RWPE2 (cell line): Measurements from ENCODE around the gene GADL1.

Source experiments
- ATAC-seq: fragments of 200-7000 bp; cut with Tn5 transposase; 3 replicates; pipeline ENCODE4 v1.9.1; 2021; ENCODE audit warnings: low read depth
- DNase-seq: peaks from one replicate; pipeline ENCODE4 v3.0.0-alpha.2; 2020; ENCODE audit warnings: low spot score
- H3K27ac ChIP-seq: fragments of 450-650 bp; 2 replicates; pipeline ENCODE4 v1.5.1; 2017; ENCODE audit warnings: mild to moderate bottlenecking; ENCODE audit not compliant: poor library complexity, severe bottlenecking
- H3K27me3 ChIP-seq: fragments of 250-450 bp; sonication (Bioruptor Pico); 2 replicates; pipeline ENCODE4 v1.5.1; 2021; ENCODE audit warnings: mild to moderate bottlenecking, moderate library complexity; ENCODE audit not compliant: insufficient read depth, poor library complexity, severe bottlenecking
- H3K36me3 ChIP-seq: fragments of 250-450 bp; sonication (Bioruptor Pico); 2 replicates; pipeline ENCODE4 v1.5.1; 2020; ENCODE audit warnings: low read depth, mild to moderate bottlenecking, moderate library complexity
- H3K4me1 ChIP-seq: fragments of 250-450 bp; sonication (Bioruptor Pico); 2 replicates; pipeline ENCODE4 v1.5.1; 2021; ENCODE audit warnings: mild to moderate bottlenecking, moderate library complexity; ENCODE audit not compliant: insufficient read depth, poor library complexity, severe bottlenecking
- H3K4me3 ChIP-seq: fragments of 250-450 bp; sonication (Bioruptor Pico); 2 replicates; pipeline ENCODE4 v1.5.1; 2021; ENCODE audit warnings: mild to moderate bottlenecking, moderate library complexity; ENCODE audit not compliant: severe bottlenecking
- H3K9me3 ChIP-seq: fragments of 250-450 bp; sonication (Bioruptor Pico); 2 replicates; pipeline ENCODE4 v1.5.1; 2021; ENCODE audit warnings: mild to moderate bottlenecking, moderate library complexity; ENCODE audit not compliant: severe bottlenecking
- CTCF ChIP-seq: fragments of 450-650 bp; IDR thresholded peaks from one replicate; pipeline ENCODE4 v1.5.1; 2017; ENCODE audit warnings: mild to moderate bottlenecking, moderate library complexity; ENCODE audit not compliant: poor library complexity, severe bottlenecking

GADL1 gene

GRCh38 chr3:30688776-30689641 lies 205.5 kb downstream of the GADL1 start:
- H3K27me3 ChIP-seq = no peaks in the 10 kb centered on the region
- H3K9me3 ChIP-seq = no peaks in the 10 kb centered on the region
- ATAC-seq (peak; percentile 89), DNase-seq (no peak)
- H3K4me3 ChIP-seq = no peak overlapping the region
- peaks cover 98% of the 10 kb centered on the region for H3K36me3 ChIP-seq
- peaks cover 34% of the 10 kb centered on the region for H3K4me1 ChIP-seq
- TF ChIP-seq CTCF = no peak
- peak overlapping the region; percentile 94 for H3K27ac ChIP-seq

- DNase-seq (no peak), ATAC-seq (no peak)
- H3K4me1 ChIP-seq = peaks cover 34% of the 10 kb centered on the region
- no peak for TF ChIP-seq CTCF
- no peaks in the 10 kb centered on the region for H3K27me3 ChIP-seq
- peak overlapping the region; percentile 94 for H3K27ac ChIP-seq
- H3K4me3 ChIP-seq = no peak overlapping the region
- peaks cover 98% of the 10 kb centered on the region for H3K36me3 ChIP-seq
- no peaks in the 10 kb centered on the region for H3K9me3 ChIP-seq
These were observed 206.4 kb downstream of the GADL1 start for GRCh38 chr3:30687930-30688570.

GRCh38 chr3:30686799-30687198 lies 207.7 kb downstream of the GADL1 start:
- H3K27me3 ChIP-seq = no peaks in the 10 kb centered on the region
- TF ChIP-seq CTCF = no peak
- DNase-seq (no peak), ATAC-seq (no peak)
- H3K4me1 ChIP-seq = peaks cover 41% of the 10 kb centered on the region
- no peak overlapping the region for H3K4me3 ChIP-seq
- peak overlapping the region; percentile 94 for H3K27ac ChIP-seq
- peaks cover 98% of the 10 kb centered on the region for H3K36me3 ChIP-seq
- no peaks in the 10 kb centered on the region for H3K9me3 ChIP-seq

GRCh38 chr3:30686176-30686575 lies 208.3 kb downstream of the GADL1 start:
- Histone ChIP-seq H3K36me3 (peaks cover 98% of the 10 kb centered on the region), H3K4me1 (peaks cover 47% of the 10 kb centered on the region)
- no peak for ATAC-seq

More at GRCh38 chr3:30686176-30686575, 208.3 kb downstream of the GADL1 start:
- TF ChIP-seq CTCF = no peak
- Histone ChIP-seq H3K9me3 (no peaks in the 10 kb centered on the region), H3K27me3 (no peaks in the 10 kb centered on the region), H3K27ac (peak overlapping the region; percentile 94), H3K4me3 (no peak overlapping the region)
- DNase-seq = no peak
